CD4-positive, alpha-beta T cell treated with Interleukin-4 for 1 hour (primary cell): Measurements from ENCODE around the gene CTSS.
"Not testable (repeated sequence)": the region's sequence is repeated elsewhere in the genome, so short reads cannot be mapped to it uniquely, and the experiment has no call there.

Experiments
- DNase-seq, 2 donors: peaks; one replicate each; pipeline ENCODE4 v3.0.0-alpha.2; 2020 to 2022

The CTSS gene

GRCh38 chr1:150765296-150765976 is at the start of gene CTSS:
TSS of gene CTSS (minus strand) at chr1:150765778. CDS start at chr1:150764763, 1,015 bp downstream.
- peak in 1 of 2 donors; percentile 57 for DNase-seq

- peak; percentile 11 to 52 for DNase-seq
Observed at GRCh38 chr1:150813028-150813707, 47.6 kb upstream of the CTSS start.

GRCh38 chr1:150810958-150811659 is 45.5 kb upstream of the CTSS start:
- no peak for DNase-seq

GRCh38 chr1:150809651-150810050 is 44.1 kb upstream of the CTSS start:
- DNase-seq, result no peak

- DNase-seq, result no peak
Observed at GRCh38 chr1:150808846-150809245, 43.3 kb upstream of the CTSS start.

- no peak for DNase-seq
Observed at GRCh38 chr1:150808121-150808520, 42.5 kb upstream of the CTSS start, which contains the start of gene CTSK. TSS of gene CTSK (minus strand) at chr1:150808260. CDS start at chr1:150806805, 1,455 bp downstream.

- no peak for DNase-seq
Observed at GRCh38 chr1:150807249-150808023, 41.9 kb upstream of the CTSS start.

- DNase-seq, result no peak
Observed at GRCh38 chr1:150805899-150806298, 40.3 kb upstream of the CTSS start.

- no peak for DNase-seq
Observed at GRCh38 chr1:150804671-150805070, 39.1 kb upstream of the CTSS start.

- DNase-seq, result no peak
Observed at GRCh38 chr1:150799089-150799488, 33.5 kb upstream of the CTSS start.

GRCh38 chr1:150798525-150798924 is 32.9 kb upstream of the CTSS start:
- DNase-seq, result no peak

GRCh38 chr1:150796374-150796773 is 30.8 kb upstream of the CTSS start:
- no peak for DNase-seq

GRCh38 chr1:150793778-150794177 is 28.2 kb upstream of the CTSS start:
- not testable (repeated sequence) for DNase-seq

GRCh38 chr1:150793221-150793620 is 27.6 kb upstream of the CTSS start:
- no peak for DNase-seq

GRCh38 chr1:150791585-150791984 is 26.0 kb upstream of the CTSS start:
- DNase-seq, result no peak

GRCh38 chr1:150789396-150789795 is 23.8 kb upstream of the CTSS start:
- peak in 1 of 2 donors; percentile 61 for DNase-seq

- DNase-seq, result no peak
Observed at GRCh38 chr1:150788946-150789345, 23.4 kb upstream of the CTSS start.

GRCh38 chr1:150787455-150787854 is 21.9 kb upstream of the CTSS start:
- no peak for DNase-seq

- no peak for DNase-seq
Observed at GRCh38 chr1:150780510-150780909, 14.9 kb upstream of the CTSS start.

GRCh38 chr1:150778409-150778808 is 12.8 kb upstream of the CTSS start:
- DNase-seq, result no peak

GRCh38 chr1:150777544-150777943 is 12.0 kb upstream of the CTSS start:
- no peak for DNase-seq

- DNase-seq, result not testable (repeated sequence)
Observed at GRCh38 chr1:150775931-150776505, 10.4 kb upstream of the CTSS start.

- DNase-seq, result no peak
Observed at GRCh38 chr1:150775276-150775675, 9.7 kb upstream of the CTSS start.
